ENCODE data around the gene AIFM2.

DNA sequence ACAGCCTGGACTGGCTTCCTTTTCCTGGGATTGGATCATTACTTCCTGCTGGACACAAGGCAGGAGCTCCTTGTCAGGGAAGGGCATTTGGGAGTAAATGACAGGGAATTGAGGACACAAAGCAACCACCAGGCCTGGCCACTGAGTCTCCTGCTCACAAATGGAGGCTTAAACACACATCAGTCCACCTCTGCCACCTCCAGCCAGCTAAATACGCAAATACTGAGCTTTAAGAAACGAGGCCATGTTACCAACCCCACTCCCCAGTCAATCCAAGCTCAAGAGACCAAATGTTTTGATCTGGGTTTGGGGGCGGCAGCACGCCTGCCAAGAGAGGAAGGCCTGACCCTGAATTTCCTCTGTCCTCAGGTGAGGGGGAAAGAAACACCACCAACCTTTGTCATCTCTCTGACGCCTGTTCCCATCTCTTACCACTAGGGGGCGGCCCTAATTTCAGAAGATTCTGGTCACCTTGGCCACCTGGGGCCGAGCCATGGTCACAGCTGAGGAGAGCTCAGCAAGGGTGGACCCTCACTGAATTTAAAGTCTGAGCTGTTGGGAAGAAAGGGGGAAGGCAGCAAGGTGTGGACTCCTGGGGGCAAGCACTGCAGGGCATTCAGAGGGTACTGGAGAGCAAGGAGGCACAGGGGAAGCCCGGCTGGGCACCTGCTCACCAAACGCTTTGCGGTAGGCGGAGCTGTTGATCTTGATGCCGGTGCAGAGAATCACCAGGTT lies 16.5 kb downstream of the AIFM2 start:
- no peak for TF ChIP-seq POLR2A (IDR thresholded peaks at IDR 0.05)
- TF ChIP-seq, protein P1, sequence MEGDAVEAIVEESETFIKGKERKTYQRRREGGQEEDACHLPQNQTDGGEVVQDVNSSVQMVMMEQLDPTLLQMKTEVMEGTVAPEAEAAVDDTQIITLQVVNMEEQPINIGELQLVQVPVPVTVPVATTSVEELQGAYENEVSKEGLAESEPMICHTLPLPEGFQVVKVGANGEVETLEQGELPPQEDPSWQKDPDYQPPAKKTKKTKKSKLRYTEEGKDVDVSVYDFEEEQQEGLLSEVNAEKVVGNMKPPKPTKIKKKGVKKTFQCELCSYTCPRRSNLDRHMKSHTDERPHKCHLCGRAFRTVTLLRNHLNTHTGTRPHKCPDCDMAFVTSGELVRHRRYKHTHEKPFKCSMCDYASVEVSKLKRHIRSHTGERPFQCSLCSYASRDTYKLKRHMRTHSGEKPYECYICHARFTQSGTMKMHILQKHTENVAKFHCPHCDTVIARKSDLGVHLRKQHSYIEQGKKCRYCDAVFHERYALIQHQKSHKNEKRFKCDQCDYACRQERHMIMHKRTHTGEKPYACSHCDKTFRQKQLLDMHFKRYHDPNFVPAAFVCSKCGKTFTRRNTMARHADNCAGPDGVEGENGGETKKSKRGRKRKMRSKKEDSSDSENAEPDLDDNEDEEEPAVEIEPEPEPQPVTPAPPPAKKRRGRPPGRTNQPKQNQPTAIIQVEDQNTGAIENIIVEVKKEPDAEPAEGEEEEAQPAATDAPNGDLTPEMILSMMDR (IDR thresholded peaks at IDR 0.05): peak; percentile 70 to 92 (median 84)

Measured in heart left ventricle (tissue), 13 donors.